WI38 (cell line): ENCODE results near the gene GMNN.
"Not testable (repeated sequence)": the region's sequence is repeated elsewhere in the genome, so short reads cannot be mapped to it uniquely, and the experiment has no call there.

Source experiments
- H3K4me3 ChIP-seq: 2 replicates; pipeline ENCODE4 v1.5.1; 2011; ENCODE audit warnings: low read depth, mild to moderate bottlenecking, control low read depth, low read length
- CTCF ChIP-seq: IDR thresholded peaks from 2 replicates; pipeline ENCODE4 v1.5.1; 2012; ENCODE audit warnings: low read depth, mild to moderate bottlenecking, control low read depth, low read length

GMNN gene

GRCh38 chr6:24755279-24755678, 19.5 kb upstream of the GMNN start:
- TF ChIP-seq CTCF = no peak
- no peak overlapping the region for H3K4me3 ChIP-seq

- no peak overlapping the region for H3K4me3 ChIP-seq
- no peak for TF ChIP-seq CTCF
Measured at GRCh38 chr6:24757611-24758010, 17.1 kb upstream of the GMNN start.

GRCh38 chr6:24759718-24760117, 15.0 kb upstream of the GMNN start:
- no peak for TF ChIP-seq CTCF
- no peak overlapping the region for H3K4me3 ChIP-seq

- no peak for TF ChIP-seq CTCF
- H3K4me3 ChIP-seq = no peak overlapping the region
Measured at GRCh38 chr6:24760210-24760609, 14.5 kb upstream of the GMNN start.

GRCh38 chr6:24761193-24761835, 13.4 kb upstream of the GMNN start:
- no peak overlapping the region for H3K4me3 ChIP-seq
- TF ChIP-seq CTCF = no peak

GRCh38 chr6:24761851-24762250, 12.9 kb upstream of the GMNN start:
- no peak overlapping the region for H3K4me3 ChIP-seq
- TF ChIP-seq CTCF = no peak

- no peak for TF ChIP-seq CTCF
- H3K4me3 ChIP-seq = no peak overlapping the region
Measured at GRCh38 chr6:24763578-24763977, 11.2 kb upstream of the GMNN start.

- not testable (repeated sequence) for H3K4me3 ChIP-seq
Measured at GRCh38 chr6:24764833-24765828, 9.6 kb upstream of the GMNN start.

GRCh38 chr6:24765968-24766367, 8.8 kb upstream of the GMNN start:
- not testable (repeated sequence) for H3K4me3 ChIP-seq
